Stimulated activated CD8-positive, alpha-beta memory T cell treated with anti-CD3 and anti-CD28 coated beads, Interleukin-4, amount 100 ng/mL, for 48 hours (primary cell): ENCODE measurements around the gene OR5AK2.
"Not testable (repeated sequence)": the region's sequence is repeated elsewhere in the genome, so short reads cannot be mapped to it uniquely, and the experiment has no call there.

Experiments used
- DNase-seq: peaks from one replicate; pipeline ENCODE4 v3.0.0-alpha.2; 2020

The OR5AK2 gene, protein sequence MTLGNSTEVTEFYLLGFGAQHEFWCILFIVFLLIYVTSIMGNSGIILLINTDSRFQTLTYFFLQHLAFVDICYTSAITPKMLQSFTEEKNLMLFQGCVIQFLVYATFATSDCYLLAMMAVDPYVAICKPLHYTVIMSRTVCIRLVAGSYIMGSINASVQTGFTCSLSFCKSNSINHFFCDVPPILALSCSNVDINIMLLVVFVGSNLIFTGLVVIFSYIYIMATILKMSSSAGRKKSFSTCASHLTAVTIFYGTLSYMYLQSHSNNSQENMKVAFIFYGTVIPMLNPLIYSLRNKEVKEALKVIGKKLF

DNA sequence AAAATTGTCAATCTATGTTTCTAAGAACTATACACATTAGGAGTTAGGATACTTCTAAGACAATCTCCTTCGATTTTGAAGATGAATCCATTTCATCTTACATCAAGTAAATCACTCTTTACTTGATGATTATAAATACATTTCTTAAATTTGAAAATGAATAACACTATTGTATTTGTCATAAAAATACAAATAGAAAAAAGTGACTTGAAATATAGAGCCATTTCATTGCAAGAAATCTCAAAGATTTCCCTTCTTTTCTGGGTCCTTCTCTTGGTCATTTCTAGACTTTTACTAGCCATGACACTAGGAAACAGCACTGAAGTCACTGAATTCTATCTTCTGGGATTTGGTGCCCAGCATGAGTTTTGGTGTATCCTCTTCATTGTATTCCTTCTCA lies at the start of gene OR5AK2:
TSS of gene OR5AK2 (plus strand) at position 301 of the 400 bp plus-strand sequence. CDS start at position 301, 0 bp downstream.
- no peak for DNase-seq

DNA sequence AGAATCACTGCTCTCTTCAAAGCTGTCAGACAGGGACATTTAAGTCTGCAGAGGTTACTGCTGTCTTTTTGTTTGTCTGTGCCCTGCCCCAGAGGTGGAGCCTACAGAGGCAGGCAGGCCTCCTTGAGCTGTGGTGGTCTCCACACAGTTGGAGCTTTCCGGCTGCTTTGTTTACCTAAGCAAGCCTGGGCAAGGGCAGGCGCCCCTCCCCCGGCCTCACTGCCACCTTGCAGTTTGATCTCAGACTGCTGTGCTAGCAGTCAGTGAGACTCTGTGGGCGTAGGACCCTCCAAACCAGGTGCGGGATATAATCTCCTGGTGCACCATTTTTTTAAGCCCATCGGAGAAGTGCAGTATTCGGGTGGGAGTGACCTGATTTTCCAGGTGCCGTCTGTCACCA lies 43.2 kb upstream of the OR5AK2 start:
- not testable (repeated sequence) for DNase-seq

DNA sequence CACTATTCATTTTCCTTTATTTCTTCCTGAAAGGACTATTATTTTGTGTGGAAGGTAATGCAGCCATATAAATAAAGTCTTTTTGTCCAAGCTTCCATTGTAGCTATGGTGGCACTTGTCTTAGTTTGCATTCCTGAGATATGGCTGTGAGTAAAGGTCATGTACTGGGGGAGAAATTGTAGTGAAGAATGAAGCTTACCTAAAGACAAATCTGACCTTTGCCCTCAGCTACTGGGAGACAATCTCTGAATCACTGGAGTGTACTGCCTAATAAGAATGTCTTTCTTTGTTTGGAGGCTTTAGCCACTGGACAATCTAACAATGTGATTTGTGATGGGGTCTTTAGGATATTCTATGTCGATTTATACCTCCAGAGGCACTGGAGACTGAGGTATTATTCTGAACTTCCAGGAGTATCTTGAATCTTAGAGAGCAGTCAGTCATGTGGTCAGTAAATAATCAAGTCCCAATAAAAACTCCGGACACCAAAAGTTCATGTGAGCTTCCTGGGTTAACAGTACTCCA lies 39.7 kb upstream of the OR5AK2 start:
- DNase-seq = no peak

DNA sequence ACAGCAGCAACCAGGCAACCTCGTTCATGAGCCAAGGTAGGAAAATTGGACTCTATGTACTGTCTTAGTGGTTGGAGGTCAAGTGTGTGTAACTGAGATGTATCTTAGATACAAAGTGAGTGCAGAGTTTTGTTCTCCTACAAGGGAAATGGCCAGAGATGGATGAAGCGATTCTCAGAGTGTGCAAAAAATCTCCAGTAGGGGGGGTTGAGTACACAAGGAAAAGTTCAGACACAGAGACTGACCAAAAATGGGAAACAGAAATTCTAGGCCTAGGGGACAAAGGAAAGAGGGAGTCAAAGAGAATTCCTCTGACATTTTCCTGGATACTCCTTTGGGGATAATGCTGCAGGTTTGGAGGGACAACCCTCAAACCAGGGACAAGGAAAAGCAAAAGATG lies 38.2 kb upstream of the OR5AK2 start:
- DNase-seq = no peak

DNA sequence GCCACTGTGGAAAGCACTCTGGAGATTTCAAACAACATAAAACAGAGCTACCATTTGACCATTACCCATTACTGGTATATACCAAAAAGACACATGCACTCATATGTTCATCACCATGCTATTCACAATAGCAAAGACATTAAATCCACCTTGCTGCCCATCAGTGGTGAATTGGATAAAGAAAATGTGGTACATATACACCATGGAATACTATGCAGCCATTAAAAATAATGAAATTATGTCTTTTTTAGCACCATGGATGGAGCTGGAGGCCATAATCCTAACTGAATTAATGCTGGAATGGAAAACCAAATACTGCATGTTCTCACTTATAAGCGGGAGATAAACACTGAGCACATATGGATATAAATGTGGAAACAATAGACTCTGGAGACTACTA lies 34.8 kb upstream of the OR5AK2 start:
- DNase-seq = not testable (repeated sequence)

- DNase-seq = no peak
These were observed 27.1 kb upstream of the OR5AK2 start for GRCh38 chr11:56961609-56962008.

DNA sequence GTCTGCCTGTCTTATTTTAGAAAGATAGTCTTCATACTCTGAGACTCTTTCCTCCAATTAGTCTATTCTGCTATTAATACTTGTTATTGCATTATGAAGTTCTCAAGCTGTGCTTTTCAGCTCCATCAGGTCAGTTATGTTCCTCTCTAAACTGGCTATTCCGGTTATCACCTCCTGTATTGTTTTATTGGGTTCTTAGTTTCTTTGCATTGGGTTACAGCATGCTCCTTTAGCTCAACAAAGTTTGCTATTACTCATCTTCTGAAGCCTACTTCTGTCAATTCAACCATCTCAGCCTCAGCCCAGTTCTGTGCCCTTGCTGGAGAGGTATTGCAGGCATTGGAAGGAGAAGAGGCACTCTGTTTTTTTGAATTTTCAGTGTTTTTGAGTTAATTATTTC lies 21.0 kb upstream of the OR5AK2 start:
- no peak for DNase-seq

GRCh38 chr11:56968524-56968923 lies 20.2 kb upstream of the OR5AK2 start:
- no peak for DNase-seq

- no peak for DNase-seq
These were observed 11.4 kb upstream of the OR5AK2 start for GRCh38 chr11:56977314-56977713.

- DNase-seq = no peak
These were observed 2.0 kb downstream of the OR5AK2 start for GRCh38 chr11:56990702-56991101.

DNA sequence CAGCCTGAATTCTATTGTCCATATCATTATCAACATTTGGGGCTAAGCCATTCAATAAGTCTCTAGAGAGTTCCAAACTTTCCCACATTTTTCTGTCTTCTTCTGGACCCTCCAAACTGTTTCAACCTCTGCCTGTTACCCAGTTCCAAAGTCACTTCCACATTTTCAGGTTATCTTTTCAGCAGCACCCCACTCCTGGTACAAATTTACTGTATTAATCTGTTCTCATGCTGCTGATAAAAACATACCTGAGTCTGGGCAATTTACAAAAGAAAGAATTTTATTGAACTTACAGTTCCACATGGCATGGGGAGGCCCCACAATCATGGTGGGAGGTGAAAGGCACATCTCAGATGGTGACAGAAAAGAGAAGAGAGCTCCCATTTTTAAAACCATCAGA lies 5.8 kb downstream of the OR5AK2 start:
- no peak for DNase-seq

GRCh38 chr11:57001674-57002401 lies 13.1 kb downstream of the OR5AK2 start:
- DNase-seq = no peak

DNA sequence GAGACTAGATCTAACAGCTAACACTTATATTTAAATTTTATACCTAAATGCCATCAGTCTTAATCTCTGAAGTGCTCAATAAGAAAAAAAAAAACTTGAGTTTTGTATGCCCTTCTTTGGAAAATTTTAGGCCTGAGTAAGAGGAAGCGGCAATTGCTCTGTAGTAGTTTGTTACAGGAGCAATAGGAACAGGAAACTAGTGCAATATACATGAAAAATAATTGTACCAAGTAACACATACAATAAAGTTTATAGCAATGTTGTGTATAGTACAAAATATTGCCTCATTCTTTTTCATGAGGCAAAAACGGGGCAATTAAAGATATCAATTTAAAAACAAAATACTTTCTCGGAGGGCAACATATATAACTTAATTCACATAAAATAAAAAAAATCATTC lies 19.7 kb downstream of the OR5AK2 start:
- no peak for DNase-seq

DNA sequence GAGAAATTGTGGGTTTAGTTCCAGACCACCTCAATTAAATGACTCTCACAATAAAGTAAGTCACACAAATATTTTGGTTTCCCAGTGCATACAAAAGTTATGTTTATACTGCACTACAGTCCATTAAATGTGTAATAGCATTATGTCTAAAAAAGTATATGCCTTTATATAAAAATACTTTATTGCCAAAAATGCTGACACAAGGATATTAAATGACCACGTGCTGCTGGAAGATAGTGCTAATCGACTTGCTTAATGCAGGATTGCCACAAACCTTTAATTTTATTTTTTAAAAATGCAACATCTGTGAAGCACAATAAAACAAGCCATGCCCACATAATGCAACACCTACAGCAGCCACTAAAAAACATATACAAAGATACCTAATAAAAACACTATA lies 27.0 kb downstream of the OR5AK2 start:
- no peak for DNase-seq

DNA sequence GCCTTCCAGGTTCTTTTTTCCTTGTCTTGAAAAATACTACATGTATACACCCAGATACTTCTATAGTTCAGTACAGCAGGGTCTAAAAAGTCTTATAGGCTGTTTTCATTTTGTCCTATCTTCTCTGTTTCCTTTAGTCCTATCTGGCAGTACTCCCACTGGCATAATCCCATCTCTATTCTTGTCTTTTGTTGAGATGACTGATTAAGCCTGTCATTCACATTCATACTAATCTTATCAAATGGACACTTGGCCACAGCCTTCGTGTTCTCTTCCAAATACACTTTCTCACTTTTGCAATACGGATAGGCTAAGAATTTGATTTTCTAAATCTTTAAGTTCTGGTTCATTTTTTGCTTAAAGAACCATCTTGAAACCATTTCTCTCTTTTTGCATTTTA lies 42.8 kb downstream of the OR5AK2 start:
- DNase-seq = no peak
